MCF 10A (cell line): ENCODE data around the gene PSMD5. TPM values are rescaled to one million over a fixed set of nuclear protein-coding genes. Genes with fewer than 3 reads are reported as not detected.

ENCODE experiments used
- BruUV-seq: library from RNA; stranded (reverse); fragments of 400-500 nt; replicated peaks from 2 replicates; lab custom pipeline; 2021; lab: Mats Ljungman, UMichigan
- CTCF ChIA-PET: fragments of 300-600 bp; sonication (Branson Sonifier 250); formaldehyde crosslinking; extraction: SDS; loops from one replicate; lab custom pipeline; 2021; ENCODE audit warnings: antibody characterized with exemption, inconsistent platforms; lab: Yijun Ruan, JAX
- POLR2A ChIA-PET: fragments of 300-600, 350-650 bp; sonication (Branson Sonifier 250); formaldehyde crosslinking; extraction: SDS; loops from one replicate; lab custom pipeline; 2020; ENCODE audit warnings: antibody characterized with exemption, inconsistent platforms; lab: Yijun Ruan, JAX
- DNase-seq: peaks from one replicate; pipeline ENCODE4 v3.0.0-alpha.2; 2018; ENCODE audit not compliant: unreplicated experiment
- H3K27ac Mint-ChIP-seq: one replicate; pipeline ENCODE4 v1.8.0; 2022; ENCODE audit warnings: mild to moderate bottlenecking, low read depth, mixed read lengths; ENCODE audit not compliant: unreplicated experiment
- H3K27me3 Mint-ChIP-seq: one replicate; pipeline ENCODE4 v1.8.0; 2022; ENCODE audit warnings: mixed read lengths; ENCODE audit not compliant: insufficient read depth, unreplicated experiment
- H3K36me3 Mint-ChIP-seq: one replicate; pipeline ENCODE4 v1.8.0; 2022; ENCODE audit warnings: mild to moderate bottlenecking, moderate library complexity, mixed read lengths; ENCODE audit not compliant: insufficient read depth, unreplicated experiment
- H3K4me1 Mint-ChIP-seq: one replicate; pipeline ENCODE4 v1.8.0; 2022; ENCODE audit warnings: mixed read lengths; ENCODE audit not compliant: insufficient read depth, unreplicated experiment
- H3K4me3 Mint-ChIP-seq: one replicate; pipeline ENCODE4 v1.8.0; 2022; ENCODE audit warnings: mild to moderate bottlenecking, moderate library complexity, mixed read lengths; ENCODE audit not compliant: unreplicated experiment
- H3K9me3 Mint-ChIP-seq: one replicate; pipeline ENCODE4 v1.8.0; 2022; ENCODE audit warnings: mixed read lengths; ENCODE audit not compliant: unreplicated experiment
- intact Hi-C: fragments of 100-400 bp; cut with micrococcal nuclease; formaldehyde crosslinking; loops from 2 replicates; pipeline ENCODE4 v1.14.1; 2022
- total RNA-seq: library from RNA; stranded (reverse); gene quantifications from 2 replicates; pipeline ENCODE4 v1.2.3, GENCODE V29; 2022
- TF ChIP-seq, protein P1 (sequence below): fragments of 200-600 bp; IDR thresholded peaks from one replicate; pipeline ENCODE4 v1.8.0; 2022; ENCODE audit warnings: antibody characterized with exemption, mild to moderate bottlenecking; ENCODE audit not compliant: unreplicated experiment

PSMD5 gene
- total RNA-seq, 1 experiment from 2014 or later = 71.0 TPM

DNA sequence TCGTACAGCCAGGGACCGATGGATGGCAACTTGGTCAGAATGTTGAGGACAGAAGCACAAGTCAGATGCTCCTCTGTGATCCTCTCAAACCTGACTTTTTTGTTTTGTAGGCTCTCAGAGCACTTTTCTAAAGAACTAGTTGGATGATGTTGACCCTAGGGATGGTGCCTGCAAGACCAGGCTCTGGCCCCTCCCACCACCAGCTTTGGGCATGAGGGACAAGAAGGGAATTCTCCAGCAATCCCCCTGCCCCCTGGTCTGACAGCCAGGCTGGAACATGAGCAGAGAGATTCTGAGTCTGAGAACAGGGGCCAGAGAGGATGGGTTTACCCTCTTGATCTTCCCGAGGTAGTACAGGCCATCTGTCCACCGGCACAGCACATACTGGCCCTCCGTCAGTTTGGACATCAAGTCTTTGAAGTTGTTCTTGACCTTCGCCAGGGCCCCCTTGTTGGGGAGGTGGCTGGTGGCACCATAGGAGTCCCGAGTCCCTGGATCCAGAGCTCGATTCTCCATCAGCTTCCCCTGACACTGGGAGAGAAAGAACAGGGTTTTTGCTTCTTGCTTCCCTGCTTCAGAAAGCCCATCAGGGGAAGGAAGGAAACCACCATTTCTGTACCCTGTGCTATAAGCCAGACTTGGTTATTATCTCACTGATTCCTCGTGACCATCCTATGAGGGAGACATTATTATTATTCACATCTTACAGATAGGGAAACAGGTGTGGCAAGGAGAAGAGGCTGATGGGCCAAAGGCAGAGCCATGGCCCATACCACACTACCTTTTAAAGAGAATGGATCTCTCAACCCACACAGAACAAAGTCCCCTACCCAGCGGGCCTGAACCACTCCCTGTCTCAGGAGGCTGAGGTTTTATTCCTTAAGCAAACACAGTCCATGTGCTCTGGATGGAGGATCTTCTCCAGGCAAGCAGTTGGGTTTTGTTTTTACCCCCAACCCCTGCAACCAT, 31.8 kb upstream of the PSMD5 start:
- Mint-ChIP-seq H3K4me1 (peaks cover 40% of the 10 kb centered on the region), H3K27me3 (no peaks in the 10 kb centered on the region), H3K9me3 (no peaks in the 10 kb centered on the region), H3K4me3 (no peak overlapping the region), H3K36me3 (peaks cover 31% of the 10 kb centered on the region), H3K27ac (peak overlapping the region; percentile 74)
- TF ChIP-seq, protein P1, sequence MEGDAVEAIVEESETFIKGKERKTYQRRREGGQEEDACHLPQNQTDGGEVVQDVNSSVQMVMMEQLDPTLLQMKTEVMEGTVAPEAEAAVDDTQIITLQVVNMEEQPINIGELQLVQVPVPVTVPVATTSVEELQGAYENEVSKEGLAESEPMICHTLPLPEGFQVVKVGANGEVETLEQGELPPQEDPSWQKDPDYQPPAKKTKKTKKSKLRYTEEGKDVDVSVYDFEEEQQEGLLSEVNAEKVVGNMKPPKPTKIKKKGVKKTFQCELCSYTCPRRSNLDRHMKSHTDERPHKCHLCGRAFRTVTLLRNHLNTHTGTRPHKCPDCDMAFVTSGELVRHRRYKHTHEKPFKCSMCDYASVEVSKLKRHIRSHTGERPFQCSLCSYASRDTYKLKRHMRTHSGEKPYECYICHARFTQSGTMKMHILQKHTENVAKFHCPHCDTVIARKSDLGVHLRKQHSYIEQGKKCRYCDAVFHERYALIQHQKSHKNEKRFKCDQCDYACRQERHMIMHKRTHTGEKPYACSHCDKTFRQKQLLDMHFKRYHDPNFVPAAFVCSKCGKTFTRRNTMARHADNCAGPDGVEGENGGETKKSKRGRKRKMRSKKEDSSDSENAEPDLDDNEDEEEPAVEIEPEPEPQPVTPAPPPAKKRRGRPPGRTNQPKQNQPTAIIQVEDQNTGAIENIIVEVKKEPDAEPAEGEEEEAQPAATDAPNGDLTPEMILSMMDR = no peak
- intact Hi-C loops = loop anchor here (5.0 kb wide), 1 partner anchor 32 kb away; the partner anchor contains the start of gene PSMD5
- BruUV-seq = no TSS peak
- DNase-seq = no peak
- ChIA-PET POLR2A (interaction anchor here (0.6 to 1.0 kb wide), 3 partner anchors 81 to 291 kb away, joined by 3 to 6 read pairs (median 3); partner anchors contain the start of gene FBXW2), CTCF (interaction anchor here (0.9 to 2.1 kb wide), 5 partner anchors 42 to 445 kb away, joined by 3 to 7 read pairs (median 4); no protein-coding TSS in a partner anchor)

DNA sequence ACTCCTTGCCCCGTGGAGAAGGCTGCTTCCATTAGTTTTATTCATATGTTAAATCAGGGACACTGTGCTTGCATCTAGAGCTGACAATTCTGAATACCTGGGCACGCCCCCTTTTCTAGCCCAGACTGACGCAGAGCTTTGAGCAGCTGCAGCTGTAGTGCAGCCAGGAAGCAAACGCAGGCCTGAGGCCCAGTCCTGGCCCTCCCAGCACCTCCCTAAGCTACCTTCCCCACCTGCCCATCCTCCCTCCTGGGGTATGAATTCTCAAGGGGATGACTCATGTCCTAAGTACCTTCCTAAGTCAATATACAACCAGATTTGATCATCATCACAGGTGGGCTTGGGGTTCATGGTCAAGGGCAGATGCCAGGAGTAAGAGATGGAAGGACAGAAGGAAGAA, 30.8 kb upstream of the PSMD5 start:
- CTCF ChIA-PET = interaction anchor here (0.5 to 2.3 kb wide), 5 partner anchors 43 to 390 kb away, joined by 3 to 9 read pairs (median 4); no protein-coding TSS in a partner anchor
- H3K36me3 Mint-ChIP-seq = peaks cover 27% of the 10 kb centered on the region
- TF ChIP-seq, protein P1 = no peak
- DNase-seq = peak; percentile 74
- no peaks in the 10 kb centered on the region for H3K9me3 Mint-ChIP-seq
- POLR2A ChIA-PET = interaction anchor here (0.9 to 1.9 kb wide), 5 partner anchors 12 to 97 kb away, joined by 3 to 11 read pairs (median 4); partner anchors contain the start of genes FBXW2 and PSMD5
- H3K27ac Mint-ChIP-seq = peak overlapping the region; percentile 74
- intact Hi-C loops = no loop called here
- H3K27me3 Mint-ChIP-seq = no peaks in the 10 kb centered on the region
- peaks cover 35% of the 10 kb centered on the region for H3K4me1 Mint-ChIP-seq
- BruUV-seq = no TSS peak
- H3K4me3 Mint-ChIP-seq = peak overlapping the region; percentile 36

DNA sequence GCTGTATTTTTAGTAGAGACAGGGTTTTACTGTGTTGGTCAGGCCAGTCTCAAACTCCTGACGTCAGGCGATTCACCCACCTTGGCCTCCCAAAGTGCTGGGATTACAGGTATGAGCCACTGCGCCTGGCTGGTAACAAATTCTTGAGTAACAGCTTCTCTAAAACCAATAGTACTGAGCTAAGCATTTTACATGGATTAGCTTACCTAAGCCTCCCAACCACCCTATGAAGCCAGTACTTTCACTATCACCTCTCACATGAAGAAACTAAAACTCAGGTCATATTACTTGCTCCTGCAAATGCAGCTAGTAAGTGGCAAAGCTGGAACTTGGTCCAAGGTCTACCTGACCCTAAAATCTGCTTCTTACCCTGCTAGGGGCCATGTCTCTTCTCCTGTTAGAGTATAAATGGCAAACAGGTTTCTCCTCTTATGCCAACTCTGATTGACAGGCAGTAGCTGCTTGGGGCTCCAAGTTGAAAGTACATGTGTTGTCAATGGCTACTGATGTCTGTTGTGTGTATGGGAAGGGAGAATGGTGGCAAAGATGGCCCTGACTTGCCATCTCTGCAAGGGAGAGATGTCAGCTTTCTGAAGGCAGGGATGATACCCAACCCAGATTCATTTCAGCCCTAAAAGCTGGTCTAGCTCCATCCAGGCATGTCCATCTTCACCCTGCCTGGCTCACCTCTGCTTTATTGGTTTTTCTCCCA, 30.2 kb upstream of the PSMD5 start:
- Mint-ChIP-seq H3K27ac (peak overlapping the region; percentile 74), H3K4me3 (no peak overlapping the region), H3K36me3 (peaks cover 27% of the 10 kb centered on the region), H3K4me1 (peaks cover 38% of the 10 kb centered on the region), H3K27me3 (no peaks in the 10 kb centered on the region), H3K9me3 (no peaks in the 10 kb centered on the region)
- DNase-seq = no peak
- TF ChIP-seq, protein P1 = no peak
- CTCF ChIA-PET = interaction anchor here (0.6 to 2.3 kb wide), 6 partner anchors 11 to 117 kb away, joined by 3 to 9 read pairs (median 4); no protein-coding TSS in a partner anchor
- BruUV-seq = no TSS peak
- intact Hi-C loops = no loop called here
- POLR2A ChIA-PET = interaction anchor here (0.7 to 1.9 kb wide), 7 partner anchors 12 to 161 kb away, joined by 3 to 11 read pairs (median 3); partner anchors contain the start of genes FBXW2 and PSMD5
